DMS53 treated with DMSO at 0.1 percent for 48 hours (cell line): ENCODE data around the gene ZDHHC15.
"Not testable (repeated sequence)": the region's sequence is repeated elsewhere in the genome, so short reads cannot be mapped to it uniquely, and the experiment has no call there.

Source experiments
- DNase-seq: peaks from one replicate; lab custom pipeline; 2025; ENCODE audit not compliant: unreplicated experiment; lab: John Stamatoyannopoulos, UW

ZDHHC15 gene

GRCh38 chrX:75522565-75523431 is at the start of gene ZDHHC15:
ZDHHC15 (minus strand) TSS chrX:75523037; CDS start chrX:75523024, 13 bp downstream.
- DNase-seq: no peak

- DNase-seq: not testable (repeated sequence)
Measured at GRCh38 chrX:75560544-75560943, 37.7 kb upstream of the ZDHHC15 start.

GRCh38 chrX:75547783-75548182 is 24.9 kb upstream of the ZDHHC15 start:
- DNase-seq: no peak

- no peak for DNase-seq
Measured at GRCh38 chrX:75546724-75547511, 24.1 kb upstream of the ZDHHC15 start.

- no peak for DNase-seq
Measured at GRCh38 chrX:75544786-75545185, 21.9 kb upstream of the ZDHHC15 start.

GRCh38 chrX:75483933-75484332 is 38.9 kb downstream of the ZDHHC15 start:
- DNase-seq: no peak

GRCh38 chrX:75461780-75462179 is 61.1 kb downstream of the ZDHHC15 start:
- DNase-seq: not testable (repeated sequence)

- no peak for DNase-seq
Measured at GRCh38 chrX:75421688-75422230, 101.1 kb downstream of the ZDHHC15 start.

GRCh38 chrX:75407153-75407552 is 115.7 kb downstream of the ZDHHC15 start:
- not testable (repeated sequence) for DNase-seq

GRCh38 chrX:75390470-75390869 is 132.4 kb downstream of the ZDHHC15 start:
- DNase-seq: no peak

GRCh38 chrX:75369721-75370120 is 153.1 kb downstream of the ZDHHC15 start:
- DNase-seq: no peak

GRCh38 chrX:75366861-75367260 is 156.0 kb downstream of the ZDHHC15 start:
- DNase-seq: no peak

- DNase-seq: no peak
Measured at GRCh38 chrX:75365243-75365975, 157.4 kb downstream of the ZDHHC15 start.

- DNase-seq: no peak
Measured at GRCh38 chrX:75361788-75362187, 161.0 kb downstream of the ZDHHC15 start.

GRCh38 chrX:75348601-75349000 is 174.2 kb downstream of the ZDHHC15 start:
- DNase-seq: not testable (repeated sequence)

GRCh38 chrX:75337525-75337924 is 185.3 kb downstream of the ZDHHC15 start:
- no peak for DNase-seq

- no peak for DNase-seq
Measured at GRCh38 chrX:75335127-75335458, 187.7 kb downstream of the ZDHHC15 start.

- not testable (repeated sequence) for DNase-seq
Measured at GRCh38 chrX:75334407-75335126, 188.3 kb downstream of the ZDHHC15 start.

- DNase-seq: no peak
Measured at GRCh38 chrX:75327607-75328006, 195.2 kb downstream of the ZDHHC15 start.
